Measurements from ENCODE around the gene DAAM2.

DAAM2 gene

DNA sequence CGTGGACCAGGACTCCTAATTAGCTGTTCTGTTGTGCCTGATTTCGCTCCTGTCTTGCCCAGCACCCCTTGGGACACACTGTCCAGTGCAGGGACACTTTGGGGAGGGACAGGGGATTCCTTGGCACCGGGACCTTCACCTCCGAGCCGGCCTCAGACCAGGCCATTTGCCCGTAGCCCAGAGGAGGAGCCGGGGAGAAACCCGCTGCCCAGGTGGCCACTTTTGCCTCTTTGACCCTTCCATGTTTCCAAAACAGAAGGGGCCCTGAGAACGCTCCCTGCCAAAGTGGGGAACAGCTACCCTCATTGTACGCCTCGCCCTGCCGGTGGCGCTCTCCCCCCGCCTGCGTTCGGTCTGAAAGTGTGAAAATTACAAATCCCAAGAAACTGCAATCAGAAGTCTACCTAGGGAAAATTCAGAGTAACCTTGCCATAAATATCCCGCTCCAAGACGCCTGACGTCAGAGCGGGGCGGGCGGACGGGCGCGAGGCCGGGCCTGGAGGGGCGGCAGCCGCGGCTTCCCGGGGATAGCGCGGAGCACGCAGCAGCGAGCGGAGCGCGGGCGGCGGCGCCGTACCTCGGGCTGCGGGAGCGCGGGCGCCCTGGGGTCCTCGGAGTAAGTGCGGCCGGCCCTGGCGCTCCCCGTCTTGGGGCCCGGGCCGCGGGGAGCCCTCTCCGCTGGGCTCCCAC is at the start of gene DAAM2:
TSS of gene DAAM2 (plus strand) at position 527 of the 690 bp plus-strand sequence. CDS start 63,927 bp downstream, outside the sequence.
- peak; percentile 68 for DNase-seq (ENCODE audit: low read depth)

DNA sequence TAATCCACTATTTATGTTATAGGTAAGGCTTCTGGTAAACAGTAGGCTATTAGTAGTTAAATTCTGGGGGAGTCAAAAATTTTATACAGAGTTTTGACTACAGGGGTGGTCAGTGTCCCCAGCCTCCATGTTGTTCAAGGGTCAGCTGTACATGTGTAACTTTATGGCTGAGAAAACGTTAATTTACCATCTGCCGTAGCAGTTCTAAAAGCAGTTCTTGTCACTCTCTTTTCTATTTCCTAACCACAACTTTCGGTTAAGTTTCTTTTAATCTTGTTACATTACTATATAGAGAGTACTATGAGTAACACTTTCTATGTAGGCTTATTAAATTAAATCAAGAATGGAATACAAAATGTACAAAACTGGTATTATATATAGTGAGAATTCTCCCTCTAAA is 45.4 kb upstream of the DAAM2 start:
- DNase-seq (ENCODE audit: low read depth) = no peak

DNA sequence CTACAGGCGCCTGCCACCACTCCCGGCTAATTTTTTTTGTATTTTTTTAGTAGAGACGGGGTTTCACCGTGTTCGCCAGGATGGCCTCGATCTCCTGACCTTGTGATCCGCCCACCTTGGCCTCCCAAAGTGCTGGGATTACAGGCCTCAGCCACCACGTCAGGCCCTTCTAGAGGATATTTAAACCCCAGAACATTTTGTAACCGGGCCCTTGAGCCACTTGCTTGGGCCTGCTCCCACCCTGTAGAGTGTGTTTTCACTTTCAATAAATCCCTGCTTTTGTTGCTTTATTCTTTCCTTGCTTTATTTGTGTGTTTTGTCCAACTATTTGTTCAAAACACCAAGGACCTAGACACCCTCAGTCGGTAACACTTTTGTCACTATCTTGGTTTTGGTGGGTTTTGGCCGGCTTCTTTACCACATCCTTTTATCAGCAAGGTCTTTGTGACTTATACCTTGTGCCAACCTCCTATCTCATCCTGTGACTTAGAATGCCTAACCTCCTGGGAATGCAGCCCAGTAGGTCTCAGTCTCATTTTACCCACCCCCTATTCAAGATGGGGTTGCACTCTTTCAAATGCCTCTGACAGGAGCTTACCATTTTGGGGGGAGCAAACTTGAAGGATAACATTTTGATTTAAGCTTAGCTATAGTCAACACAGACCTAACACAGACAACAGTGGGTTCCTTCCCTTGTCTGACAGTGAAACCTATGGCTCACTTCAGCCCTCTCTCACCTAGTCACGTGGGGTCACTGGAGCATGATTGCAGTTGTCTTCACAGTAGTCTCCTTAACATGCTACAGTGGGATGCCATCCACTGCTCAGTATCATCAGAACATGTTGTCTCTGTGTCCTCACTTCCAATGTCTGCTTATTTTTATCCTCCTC is 39.1 kb upstream of the DAAM2 start:
- no peak for DNase-seq (ENCODE audit: low read depth)

DNA sequence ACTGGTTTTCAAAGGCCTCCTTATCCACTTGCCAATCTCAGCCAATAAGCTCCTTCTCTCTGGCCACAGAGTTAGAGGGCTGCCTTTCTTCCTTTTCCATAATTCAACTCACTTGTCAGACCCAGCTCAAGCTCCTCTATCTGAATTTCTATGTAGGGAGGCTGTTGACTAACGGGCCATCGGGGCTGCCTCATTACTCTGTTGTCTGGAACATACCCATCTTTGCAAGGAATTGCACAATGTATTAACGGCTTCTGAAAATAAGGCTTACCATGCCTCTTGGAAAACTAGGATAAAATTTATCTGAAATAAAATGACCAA is 38.5 kb upstream of the DAAM2 start:
- DNase-seq (ENCODE audit: low read depth) = peak; percentile 7

DNA sequence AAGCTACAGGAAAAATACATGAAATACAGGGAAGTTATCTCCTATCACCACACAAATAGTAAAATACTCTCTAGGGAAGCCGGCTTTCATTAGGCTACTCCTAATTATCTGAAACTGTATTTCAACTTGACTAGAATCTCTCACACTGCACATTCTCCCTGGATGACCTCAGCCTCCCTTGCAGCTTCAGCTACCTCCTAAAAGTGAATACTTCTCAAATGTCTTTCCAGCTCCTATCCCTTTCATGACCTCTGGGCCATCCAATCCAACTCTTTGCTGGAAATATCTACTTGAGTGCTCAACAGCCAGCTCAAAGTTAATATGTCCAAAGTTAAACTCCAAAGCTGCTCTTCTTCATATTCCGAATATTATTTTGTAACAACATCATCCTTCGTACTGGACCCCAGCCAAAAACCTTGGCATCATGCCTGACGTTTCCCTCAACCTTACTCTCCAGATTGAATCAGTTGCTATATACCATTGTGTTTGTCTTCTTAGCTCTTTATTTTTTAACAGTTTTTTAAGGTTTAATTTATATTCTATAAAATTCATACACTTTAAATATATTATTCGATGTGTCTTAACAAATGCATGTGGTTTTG is 37.6 kb upstream of the DAAM2 start:
- peak; percentile 14 for DNase-seq (ENCODE audit: low read depth)

- peak; percentile 39 for DNase-seq (ENCODE audit: low read depth)
These were observed 36.9 kb upstream of the DAAM2 start for GRCh38 chr6:39755231-39755630.

DNA sequence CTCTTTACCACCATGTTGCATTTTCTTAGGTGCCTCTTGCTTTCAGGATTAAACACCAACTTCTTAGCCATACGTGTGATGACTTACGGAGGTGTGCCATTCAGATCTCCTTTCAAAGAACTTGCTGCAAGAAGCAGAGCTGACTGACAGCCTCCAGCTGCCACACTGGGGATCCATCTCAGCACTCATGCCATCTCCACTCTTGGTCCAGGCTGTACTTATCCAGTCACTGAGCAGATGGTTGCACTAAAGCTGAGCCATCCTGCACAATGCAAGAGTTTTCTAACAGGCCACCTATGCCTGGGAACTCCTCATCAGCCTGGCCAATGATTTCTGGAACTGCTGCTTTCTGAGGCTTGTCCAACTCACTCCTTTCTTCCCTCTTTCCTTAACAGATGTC is 35.6 kb upstream of the DAAM2 start:
- no peak for DNase-seq (ENCODE audit: low read depth)

DNA sequence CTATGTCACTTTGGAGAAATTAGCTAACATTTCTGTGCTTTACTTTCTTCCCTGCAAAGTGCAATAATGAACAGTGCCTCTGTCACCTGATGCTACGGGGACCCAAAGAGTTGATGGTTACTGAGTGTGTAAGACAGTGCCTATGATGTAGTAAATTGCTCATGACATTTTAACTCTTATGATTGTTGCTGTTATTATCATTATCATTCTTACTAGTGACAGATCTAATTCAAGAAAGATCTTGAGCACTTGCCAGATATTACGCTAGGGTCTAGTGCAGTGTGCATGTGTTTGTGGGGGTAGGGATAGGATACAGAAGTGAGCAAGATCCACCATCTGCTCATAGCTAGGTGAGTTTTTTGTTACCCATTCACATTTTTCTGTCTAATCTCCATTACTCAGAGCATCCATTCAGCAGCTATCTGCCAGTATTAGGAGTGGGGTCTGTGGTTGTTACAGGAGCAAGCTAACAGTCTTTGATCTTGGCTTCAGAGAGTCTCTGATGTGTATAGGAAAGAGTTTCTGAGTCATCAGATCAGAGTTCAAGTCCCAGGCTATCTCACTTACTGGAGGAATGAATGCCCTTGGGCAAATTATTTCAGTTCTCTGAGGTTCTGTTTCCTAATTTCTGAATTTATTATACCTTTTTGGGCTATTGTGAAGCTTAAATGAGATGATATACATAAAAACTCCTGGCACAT is 33.1 kb upstream of the DAAM2 start:
- DNase-seq (ENCODE audit: low read depth) = peak; percentile 6

GRCh38 chr6:39760226-39760952 is 31.8 kb upstream of the DAAM2 start:
- DNase-seq (ENCODE audit: low read depth) = peak; percentile 14

DNA sequence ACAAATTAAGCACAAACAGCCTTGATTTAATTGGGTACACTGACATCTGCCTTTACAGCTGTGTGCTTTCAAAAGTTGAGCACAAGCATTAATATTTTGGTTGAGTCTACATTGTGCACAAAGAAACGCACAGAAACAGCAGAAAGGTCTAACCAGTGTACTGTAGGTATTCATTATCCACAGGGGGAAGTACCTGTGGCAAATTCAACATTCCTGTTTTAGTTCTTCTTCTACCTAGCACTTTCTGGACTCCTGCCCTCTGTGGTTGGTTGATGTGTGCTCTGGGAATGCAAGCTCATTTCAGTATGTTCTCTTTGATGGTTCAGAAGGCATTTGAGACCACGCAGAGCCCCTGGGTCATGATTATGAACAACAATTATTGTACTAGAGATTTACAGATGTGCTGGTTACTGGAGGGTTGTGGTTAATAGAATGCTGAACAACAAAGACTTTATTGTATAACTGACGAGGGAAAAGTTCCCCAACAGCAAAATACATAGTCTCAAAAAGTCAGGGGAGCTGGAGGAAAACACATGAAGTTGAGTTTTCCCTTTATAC is 26.6 kb upstream of the DAAM2 start:
- DNase-seq (ENCODE audit: low read depth) = no peak

GRCh38 chr6:39769012-39769411 is 23.2 kb upstream of the DAAM2 start:
- no peak for DNase-seq (ENCODE audit: low read depth)

DNA sequence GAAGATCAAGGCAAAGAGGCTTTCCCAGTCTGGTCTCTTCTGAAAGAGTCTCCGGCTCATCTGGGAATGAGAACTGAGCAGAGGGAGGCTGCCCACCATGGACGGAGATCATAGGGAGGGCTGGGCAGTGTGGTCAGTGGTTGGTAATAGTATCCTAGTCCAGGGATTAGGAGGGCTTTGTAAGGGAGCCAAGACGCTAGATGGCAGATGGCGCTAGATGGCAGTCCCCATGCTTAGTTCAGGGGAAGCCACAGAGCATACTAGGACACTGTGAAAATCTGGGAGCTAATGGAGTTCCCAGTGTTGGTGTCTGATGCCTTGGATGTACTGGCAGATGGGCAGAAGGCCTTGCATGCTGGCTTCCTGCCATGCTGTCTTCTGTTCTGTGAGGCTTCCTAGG is 21.7 kb upstream of the DAAM2 start:
- no peak for DNase-seq (ENCODE audit: low read depth)

- peak; percentile 91 for DNase-seq (ENCODE audit: low read depth)
These were observed 19.5 kb upstream of the DAAM2 start for GRCh38 chr6:39772559-39773273.

GRCh38 chr6:39773782-39774181 is 18.4 kb upstream of the DAAM2 start:
- no peak for DNase-seq (ENCODE audit: low read depth)

GRCh38 chr6:39776581-39776980 is 15.6 kb upstream of the DAAM2 start:
- peak; percentile 53 for DNase-seq (ENCODE audit: low read depth)

GRCh38 chr6:39777218-39777617 is 15.0 kb upstream of the DAAM2 start:
- DNase-seq (ENCODE audit: low read depth) = no peak

DNA sequence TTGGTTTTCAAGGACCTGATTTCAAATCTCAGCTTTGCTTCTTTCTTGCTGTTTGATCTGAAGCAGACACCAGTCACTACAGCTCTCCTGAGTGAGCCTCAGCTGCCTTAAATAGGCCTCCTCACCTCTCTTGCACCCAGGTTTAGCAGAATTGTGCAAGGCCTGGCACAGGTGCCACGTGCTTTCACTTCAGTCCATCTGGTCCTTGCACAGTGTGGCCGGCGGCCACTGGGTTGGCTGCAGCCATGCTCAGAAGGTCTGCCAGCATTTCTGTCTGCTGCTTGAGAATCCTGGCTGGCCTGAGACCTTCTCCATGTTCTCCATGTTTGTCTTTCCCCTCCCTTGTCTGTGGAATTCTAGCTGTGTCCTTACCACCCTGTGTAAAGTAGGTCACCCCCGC is 14.5 kb upstream of the DAAM2 start:
- DNase-seq (ENCODE audit: low read depth) = no peak

- peak; percentile 81 for DNase-seq (ENCODE audit: low read depth)
These were observed 13.5 kb upstream of the DAAM2 start for GRCh38 chr6:39778581-39779255.

DNA sequence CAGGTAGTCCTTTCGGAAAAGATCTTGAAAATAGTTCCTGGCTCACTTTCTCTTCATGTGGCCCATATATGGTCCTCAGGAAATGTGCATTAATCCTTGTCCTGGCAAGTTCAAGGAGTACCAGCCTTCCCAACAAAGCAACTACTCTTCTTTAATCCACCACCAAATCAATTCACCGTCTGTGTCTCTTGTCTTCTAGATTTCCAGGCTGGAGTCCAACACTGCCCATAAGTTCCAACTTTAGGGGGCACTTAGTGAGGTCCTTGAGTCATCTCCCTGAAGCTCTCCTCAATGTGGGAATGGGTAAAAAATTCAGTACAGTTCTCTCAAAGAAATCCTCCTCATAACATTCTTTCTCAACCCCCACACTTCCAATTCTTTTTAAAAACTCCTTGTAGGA is 6.9 kb upstream of the DAAM2 start:
- peak; percentile 61 for DNase-seq (ENCODE audit: low read depth)

DNA sequence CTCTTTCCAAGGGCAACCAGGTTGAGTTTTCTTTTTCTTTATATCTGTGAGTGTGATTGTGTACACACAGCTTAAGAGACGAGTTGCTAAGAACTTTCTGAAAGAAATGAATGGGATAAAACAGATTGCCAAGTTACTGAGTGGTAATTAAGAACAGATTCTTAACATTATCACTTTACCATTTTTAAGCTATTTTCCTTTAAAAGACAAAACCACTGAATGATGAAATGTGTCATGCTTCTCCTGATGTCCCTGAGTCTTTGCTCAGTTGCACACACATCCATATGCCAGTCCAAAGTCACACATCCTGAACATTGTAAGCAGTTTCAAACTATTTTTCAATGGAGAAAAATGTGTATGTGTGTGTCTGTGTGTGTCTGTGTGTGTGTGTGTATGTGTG is 5.5 kb upstream of the DAAM2 start:
- DNase-seq (ENCODE audit: low read depth) = no peak
